K562 (cell line): ENCODE data around the gene FOXN1. TPM values are rescaled to one million over a fixed set of nuclear protein-coding genes. Genes with fewer than 3 reads are reported as not detected.
A peak's percentile ranks its signal among the peaks of the same experiment; 100 is the strongest.

ENCODE experiments used
- ATAC-seq: fragments of 200-7000 bp; cut with Tn5 transposase; 3 replicates; pipeline ENCODE4 v1.9.1; 2020; ENCODE audit warnings: moderate library complexity
- BruUV-seq: library from RNA; stranded (reverse); fragments of 400-500 nt; replicated peaks from 2 replicates; lab custom pipeline; 2021; lab: Mats Ljungman, UMichigan
- CTCF ChIA-PET: fragments of 300-600 bp; formaldehyde crosslinking; extraction: SDS; loops from one replicate; lab custom pipeline; 2021; ENCODE audit warnings: low intra/inter-chr PET ratio; lab: Yijun Ruan, JAX
- POLR2A ChIA-PET: fragments of 300-600, 350-650 bp; sonication (Branson Sonifier 250); formaldehyde crosslinking; extraction: SDS; loops from one replicate; lab custom pipeline; 2021; ENCODE audit warnings: antibody characterized with exemption, inconsistent platforms; lab: Yijun Ruan, JAX
- DNase-seq, 4 experiments: peaks; one replicate each; pipeline versions ENCODE4 v3.0.0 to v3.0.0-alpha.2; 2011 to 2018; ENCODE audit warnings: low spot score in 3 of 4, mixed read lengths in 3 of 4; ENCODE audit errors: extremely low read depth in 1 of 4
- FAIRE-seq: peaks from 2 replicates; lab custom pipeline; 2011; peaks lifted over from hg19 to GRCh38; lab: Jason Lieb, UNC
- H2AFZ ChIP-seq: 2 replicates; pipeline ENCODE4 v1.6.0; 2011; ENCODE audit warnings: low read depth, low read length, control low read depth, inconsistent platforms
- H3K27ac ChIP-seq: fragments of 200-600 bp; 3 replicates; pipeline ENCODE4 v1.8.0; 2011; ENCODE audit warnings: low read depth, mild to moderate bottlenecking, control low read depth, inconsistent platforms, low read length, moderate library complexity, mixed read lengths; ENCODE audit errors: extremely low read depth
- H3K27me3 ChIP-seq, 2 experiments: fragments of 300-600 bp in 1 of 2; 2 replicates in 1 of 2; 3 replicates in 1 of 2; pipeline versions ENCODE4 v1.6.0 to v1.8.0; 2011; ENCODE audit warnings: inconsistent platforms in 2 of 2, low read length in 2 of 2, mild to moderate bottlenecking in 1 of 2, mixed read lengths in 1 of 2, moderate library complexity in 1 of 2; ENCODE audit not compliant: control insufficient read depth in 2 of 2, insufficient read depth in 2 of 2
- H3K36me3 ChIP-seq: fragments of 300-600 bp; 3 replicates; pipeline ENCODE4 v1.8.0; 2011; ENCODE audit warnings: mild to moderate bottlenecking, low read length, inconsistent platforms; ENCODE audit not compliant: control insufficient read depth, insufficient read depth
- H3K4me1 ChIP-seq, 2 experiments: fragments of 200-600 bp in 1 of 2; replicated peaks in 1 of 2; 2 replicates in 1 of 2; 3 replicates in 1 of 2; pipeline versions ENCODE4 v1.5.1 to v1.8.0; 2011; ENCODE audit warnings: inconsistent platforms in 2 of 2, low read length in 2 of 2, mild to moderate bottlenecking in 1 of 2, mixed read lengths in 1 of 2, moderate library complexity in 1 of 2; ENCODE audit not compliant: control insufficient read depth in 2 of 2, insufficient read depth in 2 of 2
- H3K4me2 ChIP-seq: 2 replicates; pipeline ENCODE4 v1.6.1; 2011; ENCODE audit warnings: low read length, control low read depth, inconsistent platforms, mixed read lengths; ENCODE audit not compliant: insufficient read depth
- H3K4me3 ChIP-seq: fragments of 200-600 bp; sonication (generic), shearing (Covaris generic); 2 replicates; pipeline ENCODE4 v1.5.1; 2016; ENCODE audit warnings: control low read depth, inconsistent platforms
- H3K79me2 ChIP-seq: fragments of 200-600 bp; 3 replicates; pipeline ENCODE4 v1.8.0; 2011; ENCODE audit warnings: low read length, inconsistent platforms; ENCODE audit not compliant: control insufficient read depth, insufficient read depth
- H3K9ac ChIP-seq, 2 experiments: 2 replicates each; pipeline versions ENCODE4 v1.6.0 to v1.6.1; 2011; ENCODE audit warnings: low read depth in 2 of 2, low read length in 2 of 2, control low read depth in 1 of 2, inconsistent platforms in 1 of 2, mild to moderate bottlenecking in 1 of 2, mixed read lengths in 1 of 2; ENCODE audit not compliant: insufficient read depth in 1 of 2
- H3K9me1 ChIP-seq: one replicate; pipeline ENCODE4 v1.6.0; 2011; ENCODE audit warnings: inconsistent platforms, mild to moderate bottlenecking, low read length, moderate library complexity; ENCODE audit not compliant: control insufficient read depth, insufficient read depth
- H3K9me3 ChIP-seq: replicated peaks from 2 replicates; pipeline ENCODE4 v1.5.1; 2011; ENCODE audit warnings: low read depth, low read length, inconsistent platforms; ENCODE audit not compliant: control insufficient read depth, insufficient read depth
- H4K20me1 ChIP-seq: replicated peaks from 2 replicates; pipeline ENCODE4 v1.6.1; 2011; ENCODE audit warnings: low read length, inconsistent platforms, mixed read lengths; ENCODE audit not compliant: control insufficient read depth, insufficient read depth
- C11orf30 ChIP-seq: fragments of 450-650 bp; IDR thresholded peaks from 2 replicates; pipeline ENCODE4 v1.6.1; 2016; ENCODE audit warnings: low read depth, mild to moderate bottlenecking
- CEBPZ ChIP-seq: fragments of 150-350 bp; IDR thresholded peaks from 2 replicates; pipeline ENCODE4 v1.6.1; 2014; ENCODE audit warnings: low read depth, mild to moderate bottlenecking, low read length, borderline replicate concordance
- FOXK1 ChIP-seq: sonication (generic); formaldehyde crosslinking; IDR thresholded peaks from 2 replicates; pipeline ENCODE4 v1.8.0; 2022; ENCODE audit warnings: missing genetic modification reagents, mild to moderate bottlenecking, borderline replicate concordance
- MAFF ChIP-seq: IDR thresholded peaks from 2 replicates; pipeline ENCODE4 v1.6.1; 2012; ENCODE audit warnings: low read length, improper control_type of control experiment
- MAFG ChIP-seq: fragments of 450-650 bp; conservative IDR thresholded peaks from 2 replicates; pipeline ENCODE4 v1.6.1; 2016; ENCODE audit warnings: missing genetic modification characterization, missing compliant biosample characterization
- TFE3 ChIP-seq: fragments of 450-650 bp; formaldehyde crosslinking; IDR thresholded peaks from 2 replicates; pipeline ENCODE4 v1.4.0; 2020; ENCODE audit warnings: mild to moderate bottlenecking, mixed read lengths
- TOE1 ChIP-seq, 2 experiments: fragments of 450-650 bp in 1 of 2; sonication (generic) in 1 of 2; formaldehyde crosslinking in 1 of 2; IDR thresholded peaks; 2 replicates each; pipeline versions ENCODE4 v1.7.1 to v1.8.0; 2016 to 2022; ENCODE audit warnings: borderline replicate concordance in 2 of 2, mild to moderate bottlenecking in 2 of 2, antibody characterized with exemption in 1 of 2, inconsistent platforms in 1 of 2, low read depth in 1 of 2, missing genetic modification reagents in 1 of 2, moderate library complexity in 1 of 2
- ZNF140 ChIP-seq: fragments of 250-450 bp; sonication (Bioruptor Pico); IDR thresholded peaks from 2 replicates; pipeline ENCODE4 v1.8.0; 2021; ENCODE audit warnings: moderate library complexity, mild to moderate bottlenecking, inconsistent platforms
- ZNF316 ChIP-seq: fragments of 450-650 bp; IDR thresholded peaks from 2 replicates; pipeline ENCODE4 v1.6.1; 2016
- WGBS: fragments of 100-300 bp; shearing (Covaris generic); methylation state at CpG from one replicate; pipeline ENCODE4 v1.1.6; 2016; ENCODE audit warnings: low coverage, mixed read lengths; ENCODE audit not compliant: insufficient coverage; ENCODE audit errors: missing lambda C conversion rate; 5-methylcytosine and 5-hydroxymethylcytosine counted together
- in situ Hi-C: fragments of 300-500 bp; cut with MboI; formaldehyde crosslinking; loops from 4 replicates; pipeline ENCODE4 v1.15.0; 2018; ENCODE audit warnings: inconsistent platforms, mixed read lengths
- intact Hi-C: fragments of 100-400 bp; cut with micrococcal nuclease; formaldehyde crosslinking; loops from 2 replicates; pipeline ENCODE4 v1.14.2; 2022
- polyA plus RNA-seq, 8 experiments: library from polyadenylated mRNA; depleted of rRNA in 4 of 8; stranded (reverse) in 5 of 8; unstranded in 3 of 8; fragments of >200 nt; fragmentation: Nextera tagmentation in 2 of 8; fragmentation: Illumina TruSeq in 1 of 8; extraction: Ambion mirVana in 2 of 8; extraction: Trizol in 1 of 8; gene quantifications; 2 replicates each; pipeline versions ENCODE4 v1.2.1 to v1.2.3, GENCODE V29; 2011 to 2014; ENCODE audit warnings: inconsistent platforms in 1 of 8, missing spikeins in 1 of 8
- total RNA-seq, 7 experiments: library from RNA; depleted of rRNA in 6 of 7; stranded (reverse); fragments of >200 nt in 6 of 7; fragmentation: Illumina TruSeq in 2 of 7; extraction: Trizol in 2 of 7; gene quantifications; 2 replicates each; pipeline versions ENCODE4 v1.2.1 to v1.2.3, GENCODE V29; 2011 to 2021; ENCODE audit warnings: low replicate concordance in 1 of 7

FOXN1 gene
- total and polyA plus RNA-seq, 9 of the 15 experiments (the other 6 are each of a cell fraction or from before 2014, with no cell fraction given) = not detected

- H3K27me3 ChIP-seq = no peaks in the 10 kb centered on the region
- ChIA-PET POLR2A (interaction anchor here (1.0 to 16.7 kb wide), 3 partner anchors 10 to 79 kb away, joined by 4 to 274 read pairs (median 26); partner anchors contain the start of genes PIGS, SDF2, SPAG5 and SUPT6H), CTCF (no interaction called here)
- H2AFZ ChIP-seq = no peak overlapping the region
- TF ChIP-seq TOE1 (IDR thresholded peaks at IDR 0.05; ENCODE audit: borderline replicate concordance) (no peak), TOE1 (CRISPR knock-in tag; IDR thresholded peaks at IDR 0.05; ENCODE audit: borderline replicate concordance, low read depth) (no peak), C11orf30 (peak; percentile 65), CEBPZ (no peak), MAFF (peak; percentile 42; the same call in 1 of the 2 replicates), ZNF140 (CRISPR knock-in tag) (no peak), TFE3 (CRISPR knock-in tag) (no peak), MAFG (tag) (peak; percentile 60), ZNF316 (peak; percentile 82), FOXK1 (CRISPR knock-in tag) (no peak)
- H3K36me3 ChIP-seq = peaks cover 95% of the 10 kb centered on the region
- no peaks in the 10 kb centered on the region for H3K79me2 ChIP-seq
- no peaks in the 10 kb centered on the region for H3K9me3 ChIP-seq
- intact Hi-C loops = no loop called here
- no peak overlapping the region for H3K4me2 ChIP-seq
- no peaks in the 10 kb centered on the region for H4K20me1 ChIP-seq
- in situ Hi-C loops = no loop called here
- peaks cover 2 to 4% of the 10 kb centered on the region in 2 experiments; a peak in 4 of 5 replicates for H3K4me1 ChIP-seq
- 95% methylated on average over 2 of the region's 2 CpGs for WGBS
- no TSS peak for BruUV-seq
- ATAC-seq = no peak
- no peak for DNase-seq
- H3K27ac ChIP-seq = no peak overlapping the region
- no peak overlapping the region for H3K4me3 ChIP-seq
- H3K9me1 ChIP-seq = peaks cover 3% of the 10 kb centered on the region
- H3K9ac ChIP-seq = no peak overlapping the region
- no peak for FAIRE-seq
Observed at GRCh38 chr17:28582513-28582912, 76.4 kb downstream of the FOXN1 start.
